GM12878 (cell line): ENCODE data around the gene SF1. TPM values are rescaled to one million over a fixed set of nuclear protein-coding genes. Genes with fewer than 3 reads are reported as not detected.

Experiments used
- ATAC-seq: fragments of 200-7000 bp; cut with Tn5 transposase; 3 replicates; pipeline ENCODE4 v1.9.1; 2020; ENCODE audit warnings: mild to moderate bottlenecking, moderate library complexity
- BruUV-seq: library from RNA; stranded (reverse); fragments of 400-500 nt; replicated peaks from 2 replicates; lab custom pipeline; 2021; lab: Mats Ljungman, UMichigan
- CTCF ChIA-PET: fragments of 300-600 bp; sonication (Branson Sonifier 250); formaldehyde crosslinking; extraction: SDS; loops from one replicate; lab custom pipeline; 2021; ENCODE audit warnings: inconsistent platforms; lab: Yijun Ruan, JAX
- POLR2A ChIA-PET: fragments of 350-600 bp; formaldehyde crosslinking; extraction: SDS; loops from one replicate; lab custom pipeline; 2021; ENCODE audit warnings: inconsistent platforms; lab: Charles Lee
- RAD21 ChIA-PET: fragments of 300-600 bp; sonication (Branson Sonifier 250); formaldehyde crosslinking; loops from one replicate; lab custom pipeline; 2023; ENCODE audit warnings: antibody characterized with exemption; ENCODE audit not compliant: unreplicated experiment; lab: Charles Lee
- SMC1A ChIA-PET: fragments of 300-600 bp; sonication (Branson Sonifier 250); formaldehyde crosslinking; loops from one replicate; lab custom pipeline; 2023; ENCODE audit not compliant: unreplicated experiment, uncharacterized antibody; lab: Charles Lee
- DNase-seq: peaks from one replicate; pipeline ENCODE4 v3.0.0-alpha.2; 2011; ENCODE audit warnings: low read depth, low spot score
- FAIRE-seq: peaks from 3 replicates; lab custom pipeline; 2011; peaks lifted over from hg19 to GRCh38; lab: Jason Lieb, UNC
- H2AFZ ChIP-seq: 2 replicates; pipeline ENCODE4 v1.6.0; 2011; ENCODE audit warnings: low read depth, low read length, control low read depth; ENCODE audit not compliant: control insufficient read depth
- H3K27ac ChIP-seq: 2 replicates; pipeline ENCODE4 v1.5.1; 2011; ENCODE audit warnings: control low read depth; ENCODE audit not compliant: control insufficient read depth, insufficient read depth
- H3K27me3 ChIP-seq, 2 experiments: replicated peaks in 1 of 2; 2 replicates each; pipeline versions ENCODE4 v1.6.0 to v1.6.1; 2011; ENCODE audit warnings: low read length in 1 of 2; ENCODE audit not compliant: control insufficient read depth in 2 of 2, insufficient read depth in 2 of 2
- H3K36me3 ChIP-seq, 2 experiments: 2 replicates each; pipeline ENCODE4 v1.5.1; 2011; ENCODE audit warnings: low read length in 1 of 2; ENCODE audit not compliant: control insufficient read depth in 2 of 2, insufficient read depth in 2 of 2
- H3K4me1 ChIP-seq: 2 replicates; pipeline ENCODE4 v1.6.1; 2011; ENCODE audit warnings: mild to moderate bottlenecking, low read length, moderate library complexity, mixed read lengths; ENCODE audit not compliant: control insufficient read depth, insufficient read depth
- H3K4me2 ChIP-seq: 2 replicates; pipeline ENCODE4 v1.6.0; 2011; ENCODE audit warnings: control low read depth; ENCODE audit not compliant: control insufficient read depth, insufficient read depth
- H3K4me3 ChIP-seq: fragments of 200-600 bp; sonication (generic); 2 replicates; pipeline ENCODE4 v1.5.1; 2016
- H3K79me2 ChIP-seq: 2 replicates; pipeline ENCODE4 v1.6.0; 2011; ENCODE audit warnings: low read length; ENCODE audit not compliant: control insufficient read depth, insufficient read depth
- H3K9ac ChIP-seq: 2 replicates; pipeline ENCODE4 v1.8.0; 2011; ENCODE audit warnings: low read length, control low read depth, mixed read lengths; ENCODE audit not compliant: control insufficient read depth, insufficient read depth
- H3K9me3 ChIP-seq: replicated peaks from 3 replicates; pipeline ENCODE4 v1.5.1; 2011; ENCODE audit warnings: mild to moderate bottlenecking, low read length; ENCODE audit not compliant: control insufficient read depth, insufficient read depth
- H4K20me1 ChIP-seq: 2 replicates; pipeline ENCODE4 v1.6.0; 2011; ENCODE audit not compliant: control insufficient read depth, insufficient read depth
- BMI1 ChIP-seq: fragments of 450-650 bp; IDR thresholded peaks from 2 replicates; pipeline ENCODE4 v1.6.1; 2016; ENCODE audit warnings: mild to moderate bottlenecking, moderate library complexity, borderline replicate concordance
- ETV6 ChIP-seq, 2 experiments: fragments of 450-650 bp in 1 of 2; IDR thresholded peaks in 1 of 2; conservative IDR thresholded peaks in 1 of 2; 2 replicates each; pipeline ENCODE4 v1.6.1; 2014; ENCODE audit warnings: antibody characterized with exemption in 1 of 2, borderline replicate concordance in 1 of 2, low read depth in 1 of 2, mild to moderate bottlenecking in 1 of 2, moderate library complexity in 1 of 2
- FOS ChIP-seq: IDR thresholded peaks from 3 replicates; pipeline ENCODE4 v1.6.1; 2011; ENCODE audit warnings: borderline replicate concordance; ENCODE audit not compliant: insufficient read length; ENCODE audit errors: extremely low read depth
- IKZF1 ChIP-seq: fragments of 450-650 bp; conservative IDR thresholded peaks from 2 replicates; pipeline ENCODE4 v1.6.1; 2017; ENCODE audit warnings: antibody characterized with exemption, mild to moderate bottlenecking
- PAX5 ChIP-seq: IDR thresholded peaks from 2 replicates; pipeline ENCODE4 v1.6.1; 2011; ENCODE audit warnings: low read depth, low read length, borderline replicate concordance
- PML ChIP-seq: IDR thresholded peaks from 2 replicates; pipeline ENCODE4 v1.6.1; 2012; ENCODE audit warnings: low read length, inconsistent platforms
- SMC3 ChIP-seq: IDR thresholded peaks from 2 replicates; pipeline ENCODE4 v1.6.1; 2011; ENCODE audit warnings: low read length, improper control_type of control experiment, borderline replicate concordance
- SUZ12 ChIP-seq: fragments of 200-600 bp; sonication (generic); IDR thresholded peaks from one replicate; pipeline ENCODE4 v1.6.1; 2018; ENCODE audit warnings: antibody characterized with exemption, mild to moderate bottlenecking; ENCODE audit not compliant: unreplicated experiment
- WGBS: methylation state at CpG from one replicate; pipeline ENCODE4 v1.1.6; 2016; ENCODE audit warnings: low lambda C conversion rate; ENCODE audit not compliant: insufficient replicate concordance, insufficient coverage; ENCODE audit errors: missing lambda C conversion rate; 5-methylcytosine and 5-hydroxymethylcytosine counted together
- in situ Hi-C: fragments of 300-500 bp; cut with MboI; formaldehyde crosslinking; loops from 9 replicates; pipeline ENCODE4 v1.14.3; 2018; ENCODE audit warnings: mixed read lengths
- intact Hi-C: fragments of 100-400 bp; cut with micrococcal nuclease; formaldehyde crosslinking; loops from one replicate; pipeline ENCODE4 v1.14.2; 2022; ENCODE audit not compliant: unreplicated experiment
- polyA plus RNA-seq, 11 experiments: library from polyadenylated mRNA; depleted of rRNA in 4 of 11; unstranded in 6 of 11; stranded (reverse) in 5 of 11; fragments of >200 nt; fragmentation: Nextera tagmentation in 4 of 11; fragmentation: Illumina TruSeq in 1 of 11; extraction: Ambion mirVana in 4 of 11; extraction: Trizol in 1 of 11; gene quantifications; 1 replicate in 1 of 11; 2 replicates in 10 of 11; pipeline versions ENCODE4 v1.2.1 to v1.2.3, GENCODE V29; 2011 to 2016; ENCODE audit warnings: inconsistent platforms in 2 of 11, missing spikeins in 2 of 11, low read depth in 1 of 11
- total RNA-seq, 4 experiments: library from RNA; depleted of rRNA in 3 of 4; stranded (reverse); fragments of >200 nt in 3 of 4; fragmentation: Illumina TruSeq in 1 of 4; extraction: Trizol in 1 of 4; gene quantifications; 2 replicates each; pipeline versions ENCODE4 v1.2.1 to v1.2.3, GENCODE V29; 2013 to 2021
- TF ChIP-seq, protein P1 (sequence below): fragments of 450-650 bp; IDR thresholded peaks from 2 replicates; pipeline ENCODE4 v1.6.1; 2018; ENCODE audit warnings: borderline replicate concordance, mild to moderate bottlenecking; ENCODE audit not compliant: partially characterized antibody
- TF ChIP-seq, protein P2 (sequence below): fragments of 450-650 bp; IDR thresholded peaks from 2 replicates; pipeline ENCODE4 v1.6.1; 2017; ENCODE audit warnings: mild to moderate bottlenecking, low read depth, inconsistent platforms; ENCODE audit not compliant: poor library complexity, severe bottlenecking
- TF ChIP-seq, protein P3 (sequence below): fragments of 450-650 bp; IDR thresholded peaks from 2 replicates; pipeline ENCODE4 v1.6.1; 2017; ENCODE audit warnings: mild to moderate bottlenecking, moderate library complexity
- TF ChIP-seq, protein P4 (sequence below): fragments of 450-650 bp; IDR thresholded peaks from 2 replicates; pipeline ENCODE4 v1.6.1; 2016; ENCODE audit warnings: mild to moderate bottlenecking

SF1 gene
- total and polyA plus RNA-seq, 10 of the 15 experiments (the other 5 are each of a cell fraction or from before 2014, with no cell fraction given): 13.6 to 337 (median 103) TPM

DNA sequence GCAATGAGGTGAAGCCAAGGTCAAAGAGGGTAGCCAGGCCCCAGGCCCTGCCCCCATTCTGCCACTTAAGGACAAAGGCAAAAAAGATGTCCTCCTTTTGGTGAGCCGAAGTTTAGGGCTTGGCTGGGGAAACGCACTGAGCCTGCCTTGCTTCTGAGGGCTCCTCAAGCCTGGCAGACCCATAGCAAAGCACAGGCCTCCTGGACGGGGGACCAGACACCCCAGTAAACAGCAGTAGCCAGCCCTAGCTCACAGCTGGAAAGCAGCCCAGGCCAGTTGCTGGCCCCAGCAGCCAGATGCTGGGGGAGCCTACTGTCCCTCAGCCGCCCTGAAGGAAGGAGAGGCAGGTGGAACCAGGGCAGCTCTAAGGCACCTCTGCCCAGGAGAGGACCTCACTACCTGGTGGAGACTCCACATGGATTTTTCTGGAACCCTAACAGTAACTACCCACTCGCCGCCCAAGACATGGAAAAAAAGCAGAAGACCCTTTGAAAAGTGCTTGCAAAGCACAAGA lies 14.8 kb downstream of the SF1 start:
- ATAC-seq (peak; percentile 3), DNase-seq (no peak), FAIRE-seq (no peak)
- Histone ChIP-seq H2AFZ (no peak overlapping the region), H3K9me3 (no peaks in the 10 kb centered on the region), H3K9ac (no peak overlapping the region), H3K4me2 (no peak overlapping the region), H3K4me1 (peaks cover 17% of the 10 kb centered on the region), H3K27ac (no peak overlapping the region), H3K27me3 (no peaks in the 10 kb centered on the region), H4K20me1 (peaks cover 19% of the 10 kb centered on the region), H3K79me2 (peaks cover 3% of the 10 kb centered on the region), H3K36me3 (peaks cover 30 to 32% of the 10 kb centered on the region in 2 experiments), H3K4me3 (no peak overlapping the region)
- POLR2A ChIA-PET: interaction anchor here (0.7 to 1.6 kb wide), 6 partner anchors 9 to 22 kb away, joined by 3 to 6 read pairs (median 3); partner anchors contain the start of gene SF1
- 73% methylated on average over 6 of the region's 6 CpGs for WGBS
- no TSS peak for BruUV-seq
- SMC1A ChIA-PET: interaction anchor here (1.0 to 2.9 kb wide), 6 partner anchors 8 to 75 kb away, joined by 3 to 18 read pairs (median 4); partner anchors contain the start of gene RASGRP2
- intact Hi-C loops: no loop called here
- in situ Hi-C loops: no loop called here
- CTCF ChIA-PET: interaction anchor here (0.9 to 2.5 kb wide), 8 partner anchors 8 to 446 kb away, joined by 3 to 16 read pairs (median 4); partner anchors contain the start of genes PRDX5, RASGRP2, SF1 and TRMT112
- RAD21 ChIA-PET: interaction anchor here (1.0 to 1.4 kb wide), 3 partner anchors 9 to 75 kb away, joined by 3 to 5 read pairs (median 4); partner anchors contain the start of gene RASGRP2
- TF ChIP-seq, protein P1, sequence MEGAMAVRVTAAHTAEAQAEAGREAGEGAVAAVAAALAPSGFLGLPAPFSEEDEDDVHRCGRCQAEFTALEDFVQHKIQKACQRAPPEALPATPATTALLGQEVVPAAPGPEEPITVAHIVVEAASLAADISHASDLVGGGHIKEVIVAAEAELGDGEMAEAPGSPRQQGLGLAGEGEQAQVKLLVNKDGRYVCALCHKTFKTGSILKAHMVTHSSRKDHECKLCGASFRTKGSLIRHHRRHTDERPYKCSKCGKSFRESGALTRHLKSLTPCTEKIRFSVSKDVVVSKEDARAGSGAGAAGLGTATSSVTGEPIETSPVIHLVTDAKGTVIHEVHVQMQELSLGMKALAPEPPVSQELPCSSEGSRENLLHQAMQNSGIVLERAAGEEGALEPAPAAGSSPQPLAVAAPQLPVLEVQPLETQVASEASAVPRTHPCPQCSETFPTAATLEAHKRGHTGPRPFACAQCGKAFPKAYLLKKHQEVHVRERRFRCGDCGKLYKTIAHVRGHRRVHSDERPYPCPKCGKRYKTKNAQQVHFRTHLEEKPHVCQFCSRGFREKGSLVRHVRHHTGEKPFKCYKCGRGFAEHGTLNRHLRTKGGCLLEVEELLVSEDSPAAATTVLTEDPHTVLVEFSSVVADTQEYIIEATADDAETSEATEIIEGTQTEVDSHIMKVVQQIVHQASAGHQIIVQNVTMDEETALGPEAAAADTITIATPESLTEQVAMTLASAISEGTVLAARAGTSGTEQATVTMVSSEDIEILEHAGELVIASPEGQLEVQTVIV: no peak
- TF ChIP-seq, protein P2, sequence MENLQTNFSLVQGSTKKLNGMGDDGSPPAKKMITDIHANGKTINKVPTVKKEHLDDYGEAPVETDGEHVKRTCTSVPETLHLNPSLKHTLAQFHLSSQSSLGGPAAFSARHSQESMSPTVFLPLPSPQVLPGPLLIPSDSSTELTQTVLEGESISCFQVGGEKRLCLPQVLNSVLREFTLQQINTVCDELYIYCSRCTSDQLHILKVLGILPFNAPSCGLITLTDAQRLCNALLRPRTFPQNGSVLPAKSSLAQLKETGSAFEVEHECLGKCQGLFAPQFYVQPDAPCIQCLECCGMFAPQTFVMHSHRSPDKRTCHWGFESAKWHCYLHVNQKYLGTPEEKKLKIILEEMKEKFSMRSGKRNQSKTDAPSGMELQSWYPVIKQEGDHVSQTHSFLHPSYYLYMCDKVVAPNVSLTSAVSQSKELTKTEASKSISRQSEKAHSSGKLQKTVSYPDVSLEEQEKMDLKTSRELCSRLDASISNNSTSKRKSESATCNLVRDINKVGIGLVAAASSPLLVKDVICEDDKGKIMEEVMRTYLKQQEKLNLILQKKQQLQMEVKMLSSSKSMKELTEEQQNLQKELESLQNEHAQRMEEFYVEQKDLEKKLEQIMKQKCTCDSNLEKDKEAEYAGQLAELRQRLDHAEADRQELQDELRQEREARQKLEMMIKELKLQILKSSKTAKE: no peak
- no peak for TF ChIP-seq SMC3
- no peak for TF ChIP-seq ETV6 (conservative IDR thresholded peaks at IDR 0.05 in 1 of 2, IDR thresholded peaks at IDR 0.05 in 1 of 2; ENCODE audit: borderline replicate concordance in 1 of 2, low read depth in 1 of 2)
- no peak for TF ChIP-seq PAX5
- TF ChIP-seq IKZF1: no peak
- no peak for TF ChIP-seq SUZ12
- no peak for TF ChIP-seq FOS
- TF ChIP-seq BMI1: no peak
- TF ChIP-seq, protein P3, sequence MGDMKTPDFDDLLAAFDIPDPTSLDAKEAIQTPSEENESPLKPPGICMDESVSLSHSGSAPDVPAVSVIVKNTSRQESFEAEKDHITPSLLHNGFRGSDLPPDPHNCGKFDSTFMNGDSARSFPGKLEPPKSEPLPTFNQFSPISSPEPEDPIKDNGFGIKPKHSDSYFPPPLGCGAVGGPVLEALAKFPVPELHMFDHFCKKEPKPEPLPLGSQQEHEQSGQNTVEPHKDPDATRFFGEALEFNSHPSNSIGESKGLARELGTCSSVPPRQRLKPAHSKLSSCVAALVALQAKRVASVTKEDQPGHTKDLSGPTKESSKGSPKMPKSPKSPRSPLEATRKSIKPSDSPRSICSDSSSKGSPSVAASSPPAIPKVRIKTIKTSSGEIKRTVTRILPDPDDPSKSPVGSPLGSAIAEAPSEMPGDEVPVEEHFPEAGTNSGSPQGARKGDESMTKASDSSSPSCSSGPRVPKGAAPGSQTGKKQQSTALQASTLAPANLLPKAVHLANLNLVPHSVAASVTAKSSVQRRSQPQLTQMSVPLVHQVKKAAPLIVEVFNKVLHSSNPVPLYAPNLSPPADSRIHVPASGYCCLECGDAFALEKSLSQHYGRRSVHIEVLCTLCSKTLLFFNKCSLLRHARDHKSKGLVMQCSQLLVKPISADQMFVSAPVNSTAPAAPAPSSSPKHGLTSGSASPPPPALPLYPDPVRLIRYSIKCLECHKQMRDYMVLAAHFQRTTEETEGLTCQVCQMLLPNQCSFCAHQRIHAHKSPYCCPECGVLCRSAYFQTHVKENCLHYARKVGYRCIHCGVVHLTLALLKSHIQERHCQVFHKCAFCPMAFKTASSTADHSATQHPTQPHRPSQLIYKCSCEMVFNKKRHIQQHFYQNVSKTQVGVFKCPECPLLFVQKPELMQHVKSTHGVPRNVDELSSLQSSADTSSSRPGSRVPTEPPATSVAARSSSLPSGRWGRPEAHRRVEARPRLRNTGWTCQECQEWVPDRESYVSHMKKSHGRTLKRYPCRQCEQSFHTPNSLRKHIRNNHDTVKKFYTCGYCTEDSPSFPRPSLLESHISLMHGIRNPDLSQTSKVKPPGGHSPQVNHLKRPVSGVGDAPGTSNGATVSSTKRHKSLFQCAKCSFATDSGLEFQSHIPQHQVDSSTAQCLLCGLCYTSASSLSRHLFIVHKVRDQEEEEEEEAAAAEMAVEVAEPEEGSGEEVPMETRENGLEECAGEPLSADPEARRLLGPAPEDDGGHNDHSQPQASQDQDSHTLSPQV: no peak
- TF ChIP-seq, protein P4, sequence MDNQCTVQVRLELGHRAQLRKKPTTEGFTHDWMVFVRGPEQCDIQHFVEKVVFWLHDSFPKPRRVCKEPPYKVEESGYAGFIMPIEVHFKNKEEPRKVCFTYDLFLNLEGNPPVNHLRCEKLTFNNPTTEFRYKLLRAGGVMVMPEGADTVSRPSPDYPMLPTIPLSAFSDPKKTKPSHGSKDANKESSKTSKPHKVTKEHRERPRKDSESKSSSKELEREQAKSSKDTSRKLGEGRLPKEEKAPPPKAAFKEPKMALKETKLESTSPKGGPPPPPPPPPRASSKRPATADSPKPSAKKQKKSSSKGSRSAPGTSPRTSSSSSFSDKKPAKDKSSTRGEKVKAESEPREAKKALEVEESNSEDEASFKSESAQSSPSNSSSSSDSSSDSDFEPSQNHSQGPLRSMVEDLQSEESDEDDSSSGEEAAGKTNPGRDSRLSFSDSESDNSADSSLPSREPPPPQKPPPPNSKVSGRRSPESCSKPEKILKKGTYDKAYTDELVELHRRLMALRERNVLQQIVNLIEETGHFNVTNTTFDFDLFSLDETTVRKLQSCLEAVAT: no peak
- peak; percentile 30; the same call in 1 of the 2 replicates for TF ChIP-seq PML
